OCI-LY1 (cell line): Measurements from ENCODE around the gene EXD2.

Experiments used
- H2AFZ ChIP-seq: fragments of 200-600 bp; sonication (generic), shearing (Covaris generic); 2 replicates; pipeline ENCODE4 v1.6.0; 2014; ENCODE audit warnings: antibody characterized with exemption, mild to moderate bottlenecking, low read length
- H3F3A ChIP-seq: fragments of 200-600 bp; sonication (generic), shearing (Covaris generic); 2 replicates; pipeline ENCODE4 v1.6.0; 2014; ENCODE audit warnings: mild to moderate bottlenecking, antibody characterized with exemption, low read length, moderate library complexity; ENCODE audit not compliant: insufficient read depth
- H3K27ac ChIP-seq: fragments of 200-600 bp; sonication (generic); 2 replicates; pipeline ENCODE4 v1.5.1; 2014; ENCODE audit warnings: low read length, mixed run types, mild to moderate bottlenecking, low read depth; ENCODE audit not compliant: poor library complexity, severe bottlenecking
- H3K27me3 ChIP-seq: fragments of 200-600 bp; sonication (generic); 2 replicates; pipeline ENCODE4 v1.6.0; 2014; ENCODE audit warnings: antibody characterized with exemption, mild to moderate bottlenecking, low read length, moderate library complexity; ENCODE audit not compliant: insufficient read depth
- H3K36me3 ChIP-seq: fragments of 200-600 bp; sonication (generic); 2 replicates; pipeline ENCODE4 v1.6.1; 2014; ENCODE audit warnings: mild to moderate bottlenecking, antibody characterized with exemption, low read length, moderate library complexity, mixed read lengths; ENCODE audit not compliant: insufficient read depth
- H3K4me1 ChIP-seq: fragments of 200-600 bp; sonication (generic); 2 replicates; pipeline ENCODE4 v1.5.1; 2014; ENCODE audit warnings: mild to moderate bottlenecking, low read length, moderate library complexity; ENCODE audit not compliant: insufficient read depth, severe bottlenecking
- H3K4me2 ChIP-seq: fragments of 200-600 bp; sonication (generic), shearing (Covaris generic); 2 replicates; pipeline ENCODE4 v1.6.1; 2014; ENCODE audit warnings: low read length
- H3K4me3 ChIP-seq: fragments of 200-600 bp; sonication (generic); 2 replicates; pipeline ENCODE4 v1.5.1; 2014; ENCODE audit warnings: low read length, low read depth, mild to moderate bottlenecking, mixed read lengths; ENCODE audit not compliant: poor library complexity, severe bottlenecking
- H3K79me2 ChIP-seq: fragments of 200-600 bp; shearing (Covaris generic); 2 replicates; pipeline ENCODE4 v1.6.1; 2016; ENCODE audit warnings: mixed run types, low read length, mixed read lengths; ENCODE audit not compliant: insufficient read depth
- H3K9ac ChIP-seq: fragments of 200-600 bp; sonication (generic), shearing (Covaris generic); 2 replicates; pipeline ENCODE4 v1.6.1; 2014; ENCODE audit warnings: mild to moderate bottlenecking, low read length, mixed read lengths
- H3K9me2 ChIP-seq: fragments of 200-600 bp; sonication (generic), shearing (Covaris generic); 2 replicates; pipeline ENCODE4 v1.6.1; 2014; ENCODE audit warnings: low read depth, mild to moderate bottlenecking, low read length, mixed read lengths
- H3K9me3 ChIP-seq: fragments of 200-600 bp; shearing (Covaris generic); 2 replicates; pipeline ENCODE4 v1.6.1; 2014; ENCODE audit warnings: low read length, mixed read lengths
- H4K20me1 ChIP-seq: fragments of 200-600 bp; sonication (generic), shearing (Covaris generic); 2 replicates; pipeline ENCODE4 v1.6.0; 2016; ENCODE audit warnings: mild to moderate bottlenecking, low read length; ENCODE audit not compliant: insufficient read depth
- EZH2 ChIP-seq: fragments of 200-600 bp; sonication (generic), shearing (Covaris generic); IDR thresholded peaks from 2 replicates; pipeline ENCODE4 v1.8.0; 2017; ENCODE audit warnings: borderline replicate concordance, mixed run types, mild to moderate bottlenecking, antibody characterized with exemption, low read length, moderate library complexity, mixed read lengths
- TF ChIP-seq, protein P1 (sequence below): fragments of 200-600 bp; sonication (generic), shearing (Covaris generic); IDR thresholded peaks from 2 replicates; pipeline ENCODE4 v1.5.1; 2017; ENCODE audit warnings: mild to moderate bottlenecking, antibody characterized with exemption, low read length, moderate library complexity, mixed read lengths

The EXD2 gene

DNA sequence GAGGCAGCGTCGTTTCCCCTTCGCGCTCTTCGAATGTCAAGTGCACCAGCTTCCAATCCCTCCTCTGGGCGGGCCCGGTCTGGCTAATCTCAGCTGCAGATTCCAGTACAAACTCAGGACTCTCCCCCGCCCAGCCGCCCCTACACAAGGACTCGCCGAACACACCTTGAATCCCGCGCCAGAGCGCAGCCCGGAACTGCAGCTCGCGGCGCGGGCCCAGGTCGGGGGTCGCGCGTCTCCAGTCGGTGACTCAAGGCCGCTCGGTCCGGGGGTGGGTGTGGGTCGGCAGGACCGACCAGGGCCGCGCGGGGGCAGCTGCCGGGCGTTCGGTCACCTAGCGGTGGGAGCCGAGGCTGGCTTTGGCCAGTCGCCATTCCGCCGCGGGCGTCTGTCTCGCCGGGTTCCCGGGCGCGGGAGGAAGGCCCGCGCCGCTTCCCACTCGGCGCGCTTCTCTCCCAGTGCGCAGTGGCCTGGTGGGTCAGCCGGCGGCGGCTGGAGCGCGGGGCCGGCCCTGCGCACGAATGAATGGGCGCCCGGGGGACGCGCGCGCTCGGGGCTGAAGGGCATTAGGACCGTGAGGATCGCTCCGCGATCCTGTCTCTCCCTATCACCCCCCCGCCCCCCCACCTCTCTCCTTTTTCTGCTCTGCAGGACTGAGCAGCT is 68.4 kb downstream of the EXD2 start, which contains the start of gene GALNT16:
Gene GALNT16, plus strand, starts transcription at position 632 of the 663 bp plus-strand sequence. CDS start 133 bp downstream, outside the sequence.
- no peak within 1 kb of the TSS for H3K27ac ChIP-seq
- H3K4me1 ChIP-seq, result no peaks in the 10 kb centered on the region
- H3K27me3 ChIP-seq, result no peaks in the 10 kb centered on the region
- H3K4me3 ChIP-seq, result no peak within 1 kb of the TSS
- no peaks in the 10 kb centered on the region for H3K36me3 ChIP-seq
- H3K9me2 ChIP-seq, result no peaks in the 10 kb centered on the region
- H2AFZ ChIP-seq, result no peak within 1 kb of the TSS
- H3K4me2 ChIP-seq, result no peak within 1 kb of the TSS
- H3F3A ChIP-seq, result no peaks in the 10 kb centered on the region
- no peak within 1 kb of the TSS for H3K9ac ChIP-seq
- H3K9me3 ChIP-seq, result no peaks in the 10 kb centered on the region
- TF ChIP-seq, protein P1, sequence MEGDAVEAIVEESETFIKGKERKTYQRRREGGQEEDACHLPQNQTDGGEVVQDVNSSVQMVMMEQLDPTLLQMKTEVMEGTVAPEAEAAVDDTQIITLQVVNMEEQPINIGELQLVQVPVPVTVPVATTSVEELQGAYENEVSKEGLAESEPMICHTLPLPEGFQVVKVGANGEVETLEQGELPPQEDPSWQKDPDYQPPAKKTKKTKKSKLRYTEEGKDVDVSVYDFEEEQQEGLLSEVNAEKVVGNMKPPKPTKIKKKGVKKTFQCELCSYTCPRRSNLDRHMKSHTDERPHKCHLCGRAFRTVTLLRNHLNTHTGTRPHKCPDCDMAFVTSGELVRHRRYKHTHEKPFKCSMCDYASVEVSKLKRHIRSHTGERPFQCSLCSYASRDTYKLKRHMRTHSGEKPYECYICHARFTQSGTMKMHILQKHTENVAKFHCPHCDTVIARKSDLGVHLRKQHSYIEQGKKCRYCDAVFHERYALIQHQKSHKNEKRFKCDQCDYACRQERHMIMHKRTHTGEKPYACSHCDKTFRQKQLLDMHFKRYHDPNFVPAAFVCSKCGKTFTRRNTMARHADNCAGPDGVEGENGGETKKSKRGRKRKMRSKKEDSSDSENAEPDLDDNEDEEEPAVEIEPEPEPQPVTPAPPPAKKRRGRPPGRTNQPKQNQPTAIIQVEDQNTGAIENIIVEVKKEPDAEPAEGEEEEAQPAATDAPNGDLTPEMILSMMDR, result no peak
- no peak for TF ChIP-seq EZH2
- H3K79me2 ChIP-seq, result no peaks in the 10 kb centered on the region
- no peaks in the 10 kb centered on the region for H4K20me1 ChIP-seq

DNA sequence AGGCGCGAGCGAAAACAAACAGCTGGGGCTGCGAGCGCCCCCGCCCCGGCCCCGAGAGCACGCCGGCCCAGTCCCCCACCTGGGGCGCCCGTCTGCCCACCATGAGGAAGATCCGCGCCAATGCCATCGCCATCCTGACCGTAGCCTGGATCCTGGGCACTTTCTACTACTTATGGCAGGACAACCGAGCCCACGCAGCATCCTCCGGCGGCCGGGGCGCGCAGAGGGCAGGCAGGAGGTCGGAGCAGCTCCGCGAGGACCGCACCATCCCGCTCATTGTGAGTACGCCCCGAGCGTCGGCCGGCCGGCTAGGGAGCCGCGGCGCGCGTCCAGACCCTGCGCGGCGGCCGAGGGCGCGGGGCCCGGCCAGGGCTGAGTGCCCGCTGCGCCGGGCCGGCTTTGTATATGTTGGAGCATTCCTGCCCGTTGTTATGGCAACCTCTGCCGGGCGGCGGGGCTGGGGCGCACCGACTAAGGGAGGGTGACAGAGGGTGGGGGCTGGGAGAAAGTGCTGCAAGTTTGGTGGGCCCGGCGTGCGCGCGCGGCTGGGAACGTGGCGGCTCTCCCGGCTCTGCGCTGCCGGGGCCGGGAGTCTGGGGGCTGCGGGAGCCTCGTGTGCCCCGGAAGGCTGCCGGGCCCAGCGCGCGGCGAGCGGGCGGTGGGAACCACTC is 69.0 kb downstream of the EXD2 start:
- Histone ChIP-seq H3F3A (no peaks in the 10 kb centered on the region), H3K9me3 (no peaks in the 10 kb centered on the region), H3K27ac (no peak overlapping the region), H3K9me2 (no peaks in the 10 kb centered on the region), H3K27me3 (no peaks in the 10 kb centered on the region), H3K79me2 (no peaks in the 10 kb centered on the region), H2AFZ (no peak overlapping the region), H4K20me1 (no peaks in the 10 kb centered on the region), H3K4me1 (no peaks in the 10 kb centered on the region), H3K9ac (no peak overlapping the region), H3K36me3 (no peaks in the 10 kb centered on the region), H3K4me2 (no peak overlapping the region), H3K4me3 (no peak overlapping the region)
- TF ChIP-seq, protein P1, result no peak
- TF ChIP-seq EZH2, result no peak

DNA sequence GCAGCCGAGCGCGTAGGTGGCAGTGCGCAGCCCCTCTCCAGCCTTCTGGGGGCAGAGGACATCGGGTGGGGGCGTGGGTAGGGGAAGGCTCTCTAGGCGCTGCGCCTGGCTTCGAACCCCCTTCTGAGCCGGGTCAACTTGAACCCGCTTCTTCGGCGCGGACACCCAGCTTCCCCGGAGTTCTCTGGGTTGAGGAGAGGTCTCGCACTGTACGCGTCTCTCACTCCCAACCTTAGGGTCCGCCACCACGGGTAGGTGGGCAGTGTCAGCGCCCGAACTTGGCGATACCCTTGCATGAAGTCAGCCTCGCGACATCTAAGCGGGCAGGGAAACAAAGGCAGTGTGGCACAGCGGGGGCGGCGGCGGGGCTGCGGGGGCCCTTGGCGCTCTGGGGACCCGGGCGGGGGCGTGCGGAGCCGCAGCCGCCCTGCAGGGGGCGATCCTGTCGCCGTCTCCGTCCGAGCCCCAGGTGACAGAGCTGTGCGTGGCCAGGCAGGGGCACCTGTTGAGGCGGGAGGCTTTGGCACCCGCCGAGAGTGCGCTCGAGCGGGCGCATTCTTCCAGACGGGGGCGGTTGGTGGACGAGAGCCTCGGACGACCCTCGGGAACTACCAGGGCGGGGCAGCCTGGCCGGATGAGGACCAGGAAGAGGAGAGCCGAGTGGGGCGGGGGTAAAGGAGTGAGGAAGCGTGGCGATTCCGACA is 69.7 kb downstream of the EXD2 start:
- no peak overlapping the region for H2AFZ ChIP-seq
- H3K9ac ChIP-seq, result no peak overlapping the region
- H3K27me3 ChIP-seq, result peaks cover 6% of the 10 kb centered on the region; the same call in 1 of the 2 replicates
- H3K27ac ChIP-seq, result no peak overlapping the region
- H3K4me2 ChIP-seq, result peak overlapping the region; percentile 51; the same call in 1 of the 2 replicates
- no peaks in the 10 kb centered on the region for H3K9me3 ChIP-seq
- H4K20me1 ChIP-seq, result no peaks in the 10 kb centered on the region
- no peaks in the 10 kb centered on the region for H3F3A ChIP-seq
- no peaks in the 10 kb centered on the region for H3K79me2 ChIP-seq
- H3K36me3 ChIP-seq, result no peaks in the 10 kb centered on the region
- peak overlapping the region; percentile 42 for H3K4me3 ChIP-seq
- no peak for TF ChIP-seq EZH2
- TF ChIP-seq, protein P1, result peak; percentile 55
- H3K9me2 ChIP-seq, result no peaks in the 10 kb centered on the region
- H3K4me1 ChIP-seq, result no peaks in the 10 kb centered on the region
